ENCODE data around the gene COL5A2. TPM values are rescaled to one million over a fixed set of nuclear protein-coding genes. Genes with fewer than 3 reads are reported as not detected.

Gene COL5A2
- total RNA-seq, result 0.54 TPM

GRCh38 chr2:189179570-189179950 is at the start of gene COL5A2:
Gene COL5A2 (minus strand): TSS chr2:189179761. CDS start chr2:189179604, 157 bp downstream.
- peak in 1 of 3 donors; percentile 2 for DNase-seq (ENCODE audit: low read depth in 2 of 3, low spot score in 2 of 3)

- DNase-seq (ENCODE audit: low read depth in 2 of 3, low spot score in 2 of 3), result no peak
Measured at GRCh38 chr2:189226017-189226416, 46.5 kb upstream of the COL5A2 start.

GRCh38 chr2:189225032-189225431 is 45.5 kb upstream of the COL5A2 start:
- DNase-seq (ENCODE audit: low read depth in 2 of 3, low spot score in 2 of 3), result no peak

- no peak for DNase-seq (ENCODE audit: low read depth in 2 of 3, low spot score in 2 of 3)
Measured at GRCh38 chr2:189222468-189223105, 43.0 kb upstream of the COL5A2 start.

- no peak for DNase-seq (ENCODE audit: low read depth in 2 of 3, low spot score in 2 of 3)
Measured at GRCh38 chr2:189221811-189222467, 42.4 kb upstream of the COL5A2 start.

GRCh38 chr2:189218236-189218635 is 38.7 kb upstream of the COL5A2 start:
- DNase-seq (ENCODE audit: low read depth in 2 of 3, low spot score in 2 of 3), result no peak

GRCh38 chr2:189217541-189217940 is 38.0 kb upstream of the COL5A2 start:
- no peak for DNase-seq (ENCODE audit: low read depth in 2 of 3, low spot score in 2 of 3)

- DNase-seq (ENCODE audit: low read depth in 2 of 3, low spot score in 2 of 3), result no peak
Measured at GRCh38 chr2:189217051-189217450, 37.5 kb upstream of the COL5A2 start.

GRCh38 chr2:189214484-189214883 is 34.9 kb upstream of the COL5A2 start:
- no peak for DNase-seq (ENCODE audit: low read depth in 2 of 3, low spot score in 2 of 3)

GRCh38 chr2:189213250-189213649 is 33.7 kb upstream of the COL5A2 start:
- DNase-seq (ENCODE audit: low read depth in 2 of 3, low spot score in 2 of 3), result no peak

- DNase-seq (ENCODE audit: low read depth in 2 of 3, low spot score in 2 of 3), result no peak
Measured at GRCh38 chr2:189210250-189211087, 30.9 kb upstream of the COL5A2 start.

GRCh38 chr2:189208254-189208653 is 28.7 kb upstream of the COL5A2 start:
- no peak for DNase-seq (ENCODE audit: low read depth in 2 of 3, low spot score in 2 of 3)

- DNase-seq (ENCODE audit: low read depth in 2 of 3, low spot score in 2 of 3), result no peak
Measured at GRCh38 chr2:189204322-189204941, 24.9 kb upstream of the COL5A2 start.

- no peak for DNase-seq (ENCODE audit: low read depth in 2 of 3, low spot score in 2 of 3)
Measured at GRCh38 chr2:189203177-189203799, 23.7 kb upstream of the COL5A2 start.

GRCh38 chr2:189199797-189200196 is 20.2 kb upstream of the COL5A2 start:
- DNase-seq (ENCODE audit: low read depth in 2 of 3, low spot score in 2 of 3), result no peak

GRCh38 chr2:189192766-189193165 is 13.2 kb upstream of the COL5A2 start:
- DNase-seq (ENCODE audit: low read depth in 2 of 3, low spot score in 2 of 3), result no peak

- no peak for DNase-seq (ENCODE audit: low read depth in 2 of 3, low spot score in 2 of 3)
Measured at GRCh38 chr2:189191766-189192165, 12.2 kb upstream of the COL5A2 start.

- no peak for DNase-seq (ENCODE audit: low read depth in 2 of 3, low spot score in 2 of 3)
Measured at GRCh38 chr2:189190685-189191084, 11.1 kb upstream of the COL5A2 start.

GRCh38 chr2:189188115-189188805 is 8.7 kb upstream of the COL5A2 start:
- DNase-seq (ENCODE audit: low read depth in 2 of 3, low spot score in 2 of 3), result no peak

- no peak for DNase-seq (ENCODE audit: low read depth in 2 of 3, low spot score in 2 of 3)
Measured at GRCh38 chr2:189183170-189183569, 3.6 kb upstream of the COL5A2 start.

All from hematopoietic multipotent progenitor cell (in vitro differentiated cells).